ENCODE results near the gene DENND1A.

- TF ChIP-seq, protein P1, sequence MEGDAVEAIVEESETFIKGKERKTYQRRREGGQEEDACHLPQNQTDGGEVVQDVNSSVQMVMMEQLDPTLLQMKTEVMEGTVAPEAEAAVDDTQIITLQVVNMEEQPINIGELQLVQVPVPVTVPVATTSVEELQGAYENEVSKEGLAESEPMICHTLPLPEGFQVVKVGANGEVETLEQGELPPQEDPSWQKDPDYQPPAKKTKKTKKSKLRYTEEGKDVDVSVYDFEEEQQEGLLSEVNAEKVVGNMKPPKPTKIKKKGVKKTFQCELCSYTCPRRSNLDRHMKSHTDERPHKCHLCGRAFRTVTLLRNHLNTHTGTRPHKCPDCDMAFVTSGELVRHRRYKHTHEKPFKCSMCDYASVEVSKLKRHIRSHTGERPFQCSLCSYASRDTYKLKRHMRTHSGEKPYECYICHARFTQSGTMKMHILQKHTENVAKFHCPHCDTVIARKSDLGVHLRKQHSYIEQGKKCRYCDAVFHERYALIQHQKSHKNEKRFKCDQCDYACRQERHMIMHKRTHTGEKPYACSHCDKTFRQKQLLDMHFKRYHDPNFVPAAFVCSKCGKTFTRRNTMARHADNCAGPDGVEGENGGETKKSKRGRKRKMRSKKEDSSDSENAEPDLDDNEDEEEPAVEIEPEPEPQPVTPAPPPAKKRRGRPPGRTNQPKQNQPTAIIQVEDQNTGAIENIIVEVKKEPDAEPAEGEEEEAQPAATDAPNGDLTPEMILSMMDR (IDR thresholded peaks at IDR 0.05): no peak
- TF ChIP-seq POLR2A (IDR thresholded peaks at IDR 0.05): no peak
These were observed 212.2 kb downstream of the DENND1A start for GRCh38 chr9:123717581-123718175.

All from adrenal gland (tissue), 5 donors.